Fibroblast of skin of left quadriceps (primary cell): ENCODE measurements around the gene TCERG1L.
"Not testable (repeated sequence)": the region's sequence is repeated elsewhere in the genome, so short reads cannot be mapped to it uniquely, and the experiment has no call there.

Experiments used
- DNase-seq, 2 experiments: peaks; one replicate each; pipeline ENCODE4 v3.0.0-alpha.2; 2013; ENCODE audit warnings: low read depth in 2 of 2

Gene TCERG1L

DNA sequence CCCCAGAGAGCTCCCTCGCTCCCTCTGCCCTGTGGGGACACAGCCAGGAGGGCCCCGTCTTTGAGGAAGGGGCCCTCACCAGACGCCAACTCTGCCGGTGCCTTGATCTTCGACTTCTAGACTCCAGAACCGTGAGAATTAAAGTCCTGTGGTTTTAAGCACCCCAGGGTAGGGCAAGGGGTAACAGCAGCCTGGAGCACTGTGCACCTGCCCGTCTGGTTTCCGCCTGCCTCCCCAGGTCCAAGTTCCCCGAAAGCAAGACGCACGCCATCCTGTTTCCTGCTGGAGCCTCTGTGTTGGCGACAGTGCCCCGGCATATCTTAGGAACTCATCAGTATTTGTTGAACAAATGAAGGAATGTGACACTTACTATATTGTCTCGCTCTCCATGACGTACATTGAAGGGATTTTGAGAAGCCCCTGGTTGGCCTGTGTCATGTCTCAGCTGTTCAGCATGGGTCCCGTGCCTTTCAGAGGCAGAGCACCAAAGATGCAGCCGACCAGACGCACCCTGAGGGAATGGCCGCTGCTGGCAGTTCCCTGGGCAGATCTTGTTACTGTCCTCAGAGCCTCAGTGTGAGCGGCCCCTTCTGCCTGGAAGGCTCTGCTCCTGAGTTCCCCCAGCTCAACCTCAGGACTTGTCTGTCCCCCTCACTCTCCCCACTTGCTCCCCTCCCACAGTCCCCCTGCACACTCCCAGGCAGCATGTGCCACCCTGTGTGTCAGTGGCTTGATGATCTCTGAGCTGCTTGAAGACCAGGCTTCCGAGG, 226.2 kb downstream of the TCERG1L start:
- DNase-seq: no peak

DNA sequence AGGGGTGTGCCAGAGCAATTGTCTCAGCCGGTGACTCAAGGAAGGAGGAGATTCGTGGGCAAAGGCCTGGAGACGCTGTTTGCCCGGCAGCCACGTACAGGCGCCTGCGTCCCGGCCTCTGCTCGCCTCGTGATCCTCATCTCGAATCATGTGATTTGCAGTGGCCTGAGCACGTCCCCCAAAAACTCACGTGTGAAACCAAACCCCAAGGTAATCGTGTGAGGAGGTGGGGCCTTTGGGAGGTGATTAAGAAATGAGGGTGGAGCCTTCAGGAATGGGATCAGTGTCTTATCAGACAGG, 226.8 kb downstream of the TCERG1L start:
- no peak for DNase-seq

DNA sequence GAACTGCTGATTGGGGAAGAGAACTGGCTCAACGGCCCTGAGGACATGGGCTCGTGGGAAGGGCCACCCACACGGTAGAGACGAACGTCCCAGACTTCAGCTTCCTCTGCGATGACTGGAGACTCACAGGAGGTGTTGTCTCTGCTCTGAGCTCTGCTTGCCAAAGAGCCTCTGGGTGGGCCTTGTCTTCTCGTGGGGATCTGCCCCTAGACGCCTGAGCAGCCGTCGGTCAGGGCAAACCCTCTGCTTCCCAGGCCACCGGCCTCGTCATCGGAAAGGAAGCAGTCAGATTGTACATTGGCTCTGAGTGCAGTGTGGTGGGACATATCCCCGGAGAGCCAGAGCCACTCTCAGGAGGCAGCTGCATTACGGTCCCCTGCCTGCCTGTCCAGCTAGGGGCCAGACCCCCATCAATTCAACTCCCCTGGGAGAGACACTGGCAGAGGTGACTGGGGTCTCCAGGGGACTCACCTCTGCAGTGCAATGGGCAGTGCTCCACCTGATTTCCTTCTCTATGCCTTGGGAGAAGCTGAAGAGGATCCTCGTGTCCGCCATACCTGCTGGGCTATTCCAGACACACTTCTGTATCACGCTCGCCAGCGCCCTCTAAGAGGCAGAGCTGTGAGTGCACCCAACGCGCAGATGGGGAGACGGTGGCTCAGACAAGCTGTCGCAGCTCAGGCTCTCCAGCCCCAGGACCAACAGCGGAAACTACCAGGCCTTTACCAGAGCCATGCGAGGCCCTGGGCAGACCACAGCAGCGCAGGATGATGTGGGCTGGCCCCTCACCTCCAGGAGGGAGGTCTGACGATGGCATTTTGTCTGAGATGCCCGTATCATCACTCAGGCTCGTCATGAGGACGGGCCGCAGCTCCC, 227.4 kb downstream of the TCERG1L start:
- DNase-seq: no peak

DNA sequence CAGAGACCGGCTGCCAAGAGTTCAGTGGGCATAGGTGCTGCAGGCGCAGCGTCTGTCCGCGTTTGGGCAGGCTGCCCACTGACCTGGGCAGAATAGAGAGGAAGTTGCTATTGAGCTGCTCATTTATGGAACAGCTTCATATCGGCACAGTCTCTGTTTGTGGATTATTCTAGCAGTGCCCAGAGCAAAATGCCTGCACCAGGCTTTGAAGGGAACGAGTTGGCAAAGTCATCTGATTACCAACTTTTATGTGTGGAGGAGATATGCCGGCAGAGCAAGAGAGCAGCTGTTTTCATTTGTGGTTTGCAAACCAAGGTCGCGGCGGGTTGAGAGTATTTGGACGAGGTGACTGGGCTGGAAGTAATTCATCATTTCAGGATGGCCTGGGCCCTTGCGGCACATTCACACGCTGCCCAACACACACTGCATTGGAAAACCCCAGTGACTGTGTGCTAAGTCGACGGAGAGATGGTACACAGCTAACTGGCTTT, 228.5 kb downstream of the TCERG1L start:
- DNase-seq: no peak

DNA sequence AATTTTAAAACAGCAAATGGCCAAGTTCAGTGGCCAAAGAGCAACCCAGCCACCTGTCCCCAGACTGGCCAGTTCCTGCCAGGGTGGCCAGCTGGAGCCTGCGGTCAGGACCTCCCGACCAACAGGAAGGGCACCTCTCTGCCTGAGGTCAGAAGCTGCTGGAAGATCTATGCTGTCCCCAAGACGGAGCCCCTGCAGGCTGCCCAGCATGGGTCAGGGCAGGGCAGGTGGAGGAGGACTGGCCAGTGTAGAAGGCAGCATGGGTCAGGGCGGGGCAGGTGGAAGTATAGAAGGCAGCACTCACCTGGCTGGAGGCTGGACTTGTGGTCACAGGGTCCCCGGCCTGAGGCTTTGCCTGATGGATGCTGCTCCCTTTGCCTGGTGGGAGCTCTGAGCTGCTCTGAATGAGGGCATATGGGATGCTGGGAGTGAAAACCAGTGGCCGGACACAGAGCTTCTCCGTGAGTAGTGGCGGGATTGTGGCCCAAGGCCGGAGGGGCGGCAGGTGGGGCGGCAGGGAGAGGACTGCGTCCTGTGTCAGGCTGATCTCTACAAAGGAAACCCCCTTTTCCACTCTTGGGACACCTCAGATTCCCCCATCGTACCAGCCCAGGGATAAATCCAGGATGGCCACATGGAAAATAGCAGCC, 229.2 kb downstream of the TCERG1L start:
- DNase-seq: no peak

DNA sequence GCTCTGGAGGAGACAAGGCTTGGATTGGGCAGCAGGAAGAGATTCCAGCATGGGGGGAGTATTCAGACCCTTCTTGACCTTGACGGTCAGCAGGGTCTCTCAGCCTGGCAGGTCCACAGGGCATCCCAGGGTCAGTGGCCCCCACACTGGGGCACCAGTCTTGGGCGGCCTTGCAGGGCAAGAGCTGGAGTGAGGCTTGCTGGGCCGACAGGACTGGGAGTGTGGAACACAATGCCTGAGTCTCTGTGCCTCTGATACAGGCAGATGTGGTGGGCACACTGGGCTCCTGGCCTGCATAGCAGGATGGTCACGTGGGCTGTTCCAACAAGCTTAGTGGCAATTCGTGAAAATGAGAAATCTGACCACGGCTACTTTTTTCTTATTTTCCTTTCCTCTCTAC, 229.7 kb downstream of the TCERG1L start:
- DNase-seq: no peak

DNA sequence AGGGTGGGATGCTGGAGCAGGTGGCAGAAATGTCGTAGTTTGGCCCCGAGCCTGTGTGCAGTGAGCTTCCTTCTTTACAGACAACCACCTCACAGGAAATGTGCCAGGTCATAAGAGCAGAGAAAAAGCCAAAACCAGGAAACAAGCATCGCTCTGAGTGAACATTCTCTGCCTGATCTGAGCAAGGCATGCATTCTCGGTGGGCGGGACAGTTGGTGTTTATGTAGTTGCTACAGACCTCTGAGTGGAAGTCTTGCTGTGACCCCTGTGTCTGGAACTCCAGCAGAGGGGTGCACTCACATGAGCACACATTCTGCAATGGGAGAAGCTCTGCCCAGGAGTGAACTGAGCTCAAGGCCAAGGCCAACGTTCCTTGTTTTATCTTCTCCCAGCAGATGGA, 230.1 kb downstream of the TCERG1L start:
- no peak for DNase-seq

DNA sequence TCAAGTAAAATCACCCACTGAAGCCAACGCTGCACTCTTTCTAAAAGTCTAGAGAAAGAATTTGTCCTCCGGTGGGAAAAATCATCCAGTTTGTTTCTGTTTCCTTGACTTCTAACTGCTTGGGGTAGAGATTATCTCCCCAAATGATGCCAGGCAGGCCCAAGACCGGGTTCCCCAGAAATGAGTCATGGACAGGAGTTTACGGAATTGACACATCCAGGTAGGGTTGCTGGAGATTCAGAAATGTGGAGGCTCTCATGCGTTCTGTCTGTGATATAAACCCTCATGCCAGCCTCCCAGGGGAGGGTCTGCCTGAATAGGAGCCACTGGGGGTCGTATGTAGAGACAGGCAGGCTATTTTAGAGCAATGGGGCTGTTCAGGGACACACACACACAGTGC, 230.9 kb downstream of the TCERG1L start:
- no peak for DNase-seq

DNA sequence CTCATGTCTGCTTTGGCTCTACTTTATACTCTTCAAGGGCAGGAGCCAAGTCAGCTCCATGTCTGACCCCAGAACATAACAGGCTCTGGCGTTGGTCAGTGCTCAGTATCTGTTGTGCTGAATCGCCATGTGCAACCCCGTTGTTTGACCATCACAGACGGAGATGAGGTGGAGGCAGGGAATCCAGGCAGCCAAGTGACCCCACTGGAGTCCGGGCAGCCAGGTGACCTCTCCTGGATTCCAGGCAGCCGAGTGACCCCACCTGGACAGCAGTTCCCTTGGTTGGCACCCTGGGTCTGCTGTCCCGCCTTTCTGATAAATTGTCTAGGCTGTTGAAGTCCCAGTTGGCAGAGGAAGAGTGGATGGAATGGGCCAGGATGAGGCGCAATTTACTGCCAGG, 232.2 kb downstream of the TCERG1L start:
- no peak for DNase-seq

DNA sequence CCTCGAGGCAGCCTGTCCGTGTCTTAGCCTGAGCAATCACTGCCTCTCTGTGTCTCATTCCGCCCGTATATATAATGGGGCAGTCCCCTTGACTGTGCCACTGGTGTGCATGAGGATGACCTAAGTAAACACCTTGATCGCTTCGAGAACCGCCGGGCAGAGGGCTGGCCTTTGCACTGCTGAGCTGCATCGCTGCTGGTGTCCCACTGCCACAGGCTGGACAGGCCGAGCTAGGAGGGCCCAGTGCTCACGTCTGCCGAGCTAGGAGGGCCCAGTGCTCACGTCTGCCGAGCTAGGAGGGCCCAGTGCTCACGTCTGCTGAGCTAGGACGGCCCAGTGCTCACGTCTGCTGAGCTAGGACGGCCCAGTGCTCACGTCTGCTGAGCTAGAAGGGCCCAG, 232.6 kb downstream of the TCERG1L start:
- not testable (repeated sequence) for DNase-seq

DNA sequence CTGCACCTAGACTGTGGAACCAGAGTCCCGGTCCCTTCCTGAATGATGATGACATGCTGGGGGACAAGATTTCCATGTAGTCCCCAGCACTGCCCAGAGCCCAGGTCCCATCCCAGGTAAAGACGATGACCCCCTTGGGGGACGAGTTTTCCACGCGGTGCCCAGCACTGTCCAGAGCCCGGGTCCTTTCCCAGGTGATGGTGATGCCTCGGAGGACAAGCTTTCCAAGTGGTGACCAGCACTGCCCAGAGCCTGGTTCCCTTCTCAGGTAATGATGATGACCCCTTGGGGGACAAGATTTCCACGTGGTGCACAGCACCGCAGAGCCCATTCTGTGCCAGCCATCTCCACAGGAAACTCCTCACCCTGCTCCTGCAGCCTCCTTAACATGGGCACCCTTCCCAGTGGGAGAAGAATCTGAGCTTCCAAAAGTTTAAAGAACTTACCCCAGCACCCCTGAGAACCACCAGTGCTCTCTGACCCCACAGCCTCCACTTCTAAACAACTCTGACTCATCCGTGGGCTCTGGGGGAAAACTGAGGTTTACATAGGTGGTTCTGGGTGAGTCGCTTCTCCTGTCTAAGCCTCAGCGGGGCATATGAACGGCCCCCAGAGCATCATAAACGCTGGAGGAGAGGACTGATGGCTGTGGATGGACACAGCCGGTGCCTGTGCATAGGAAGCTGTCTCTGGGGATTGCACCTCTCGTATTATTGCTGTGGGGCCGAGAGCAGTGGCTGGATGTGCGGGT, 233.2 kb downstream of the TCERG1L start:
- DNase-seq: no peak

DNA sequence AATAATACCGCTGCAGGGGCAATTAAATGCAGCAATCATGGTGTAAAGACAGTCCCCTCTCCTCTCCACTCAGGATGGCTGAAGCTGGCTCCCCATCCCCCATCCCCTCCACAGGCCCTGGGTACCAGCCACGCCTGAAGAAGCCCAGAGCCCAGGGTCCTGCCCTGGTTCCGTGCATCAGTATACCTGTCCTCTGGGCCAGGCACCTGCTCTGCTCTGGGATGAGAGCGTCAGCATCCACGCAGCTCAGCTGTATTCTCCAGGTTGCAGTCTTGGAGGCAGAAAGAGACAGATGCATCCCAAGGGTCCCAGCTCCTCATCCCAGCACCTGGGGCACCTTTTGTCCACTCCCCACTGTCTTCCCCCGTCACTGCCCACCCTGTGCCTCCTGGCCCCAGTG, 233.8 kb downstream of the TCERG1L start:
- DNase-seq: no peak

DNA sequence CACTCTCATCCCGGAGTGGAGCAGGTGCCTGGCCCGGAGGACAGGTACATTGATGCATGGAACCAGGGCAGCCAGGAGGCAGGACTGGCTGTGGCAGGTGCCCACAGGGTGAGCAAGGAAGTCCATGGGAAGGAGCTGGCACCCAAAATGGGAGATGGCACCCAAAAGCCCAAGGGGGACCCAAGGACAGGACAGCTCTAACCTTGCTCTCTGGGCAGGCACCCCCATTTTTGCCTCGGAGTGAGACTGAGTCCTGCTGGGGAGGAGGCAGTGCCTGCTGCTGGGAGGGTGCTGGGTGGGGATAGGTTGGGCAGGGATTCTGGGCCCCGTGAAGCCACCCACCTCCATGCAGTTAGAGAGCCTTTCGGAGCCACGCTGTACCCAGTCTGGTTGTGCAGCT, 234.5 kb downstream of the TCERG1L start:
- DNase-seq: no peak

DNA sequence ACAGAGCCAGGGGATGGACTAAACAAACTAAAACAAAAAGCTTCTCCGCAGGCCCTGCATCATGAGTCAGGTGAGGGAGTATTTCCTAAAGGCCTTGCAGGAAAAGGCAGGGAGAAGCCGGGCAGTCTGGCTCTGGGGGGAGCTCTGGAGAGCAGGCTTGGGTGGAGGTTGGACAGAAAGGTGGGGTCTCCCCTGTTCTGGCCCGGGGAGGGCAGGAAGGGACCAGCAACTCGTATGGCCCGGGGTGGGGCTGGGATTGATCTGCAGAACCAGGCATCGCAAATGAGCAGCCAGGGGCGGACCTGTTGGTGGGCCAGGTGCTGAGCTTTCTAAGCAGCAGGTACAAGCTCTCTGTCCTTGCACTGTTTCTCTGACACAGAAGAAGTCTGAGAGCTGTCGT, 235.2 kb downstream of the TCERG1L start:
- DNase-seq: no peak

DNA sequence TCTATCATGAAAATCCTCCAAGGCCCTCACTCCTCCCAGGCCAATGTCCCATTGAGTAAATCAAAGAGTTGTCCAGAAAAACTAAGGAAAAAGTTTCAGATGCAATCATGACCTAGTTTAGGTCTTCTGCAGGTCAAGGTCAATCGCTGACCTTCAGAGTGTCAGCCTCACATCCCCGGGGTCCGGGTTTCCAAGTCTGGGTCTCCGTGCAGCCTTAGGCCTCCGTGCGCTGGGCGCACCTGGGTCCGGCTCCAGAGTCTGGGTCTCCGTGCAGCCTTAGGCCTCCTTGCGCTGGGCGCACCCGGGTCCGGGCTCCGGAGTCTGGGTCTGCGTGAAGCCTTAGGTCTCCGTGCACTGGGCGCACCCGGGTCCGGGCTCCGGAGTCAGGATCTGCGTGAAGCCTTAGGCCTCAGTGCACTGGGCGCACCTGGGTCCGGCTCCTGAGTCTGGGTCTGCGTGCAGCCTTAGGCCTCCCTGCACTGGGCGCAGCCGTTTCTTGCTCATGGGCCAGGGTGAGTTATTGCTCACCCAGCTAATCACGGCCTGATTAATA, 236.2 kb downstream of the TCERG1L start:
- no peak for DNase-seq

DNA sequence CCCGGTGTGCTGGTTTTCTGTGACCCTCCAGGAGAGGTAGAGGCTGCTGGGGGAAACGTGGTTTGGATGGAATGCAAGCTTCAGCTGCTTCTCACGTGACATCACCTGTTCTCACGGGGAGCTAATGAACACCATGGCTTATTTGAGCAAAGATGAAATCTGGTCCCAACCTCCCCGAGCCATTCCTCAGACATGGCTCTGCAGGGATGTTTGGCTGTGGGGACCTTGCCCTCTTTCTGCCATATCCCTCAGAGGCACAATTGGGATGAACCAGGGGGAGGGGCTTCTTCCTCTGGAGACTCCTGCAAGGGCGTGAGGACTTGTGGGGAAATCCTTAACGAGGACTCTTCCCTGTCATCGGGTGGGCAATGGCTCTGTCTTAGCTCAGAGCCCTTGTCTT, 236.8 kb downstream of the TCERG1L start:
- no peak for DNase-seq

DNA sequence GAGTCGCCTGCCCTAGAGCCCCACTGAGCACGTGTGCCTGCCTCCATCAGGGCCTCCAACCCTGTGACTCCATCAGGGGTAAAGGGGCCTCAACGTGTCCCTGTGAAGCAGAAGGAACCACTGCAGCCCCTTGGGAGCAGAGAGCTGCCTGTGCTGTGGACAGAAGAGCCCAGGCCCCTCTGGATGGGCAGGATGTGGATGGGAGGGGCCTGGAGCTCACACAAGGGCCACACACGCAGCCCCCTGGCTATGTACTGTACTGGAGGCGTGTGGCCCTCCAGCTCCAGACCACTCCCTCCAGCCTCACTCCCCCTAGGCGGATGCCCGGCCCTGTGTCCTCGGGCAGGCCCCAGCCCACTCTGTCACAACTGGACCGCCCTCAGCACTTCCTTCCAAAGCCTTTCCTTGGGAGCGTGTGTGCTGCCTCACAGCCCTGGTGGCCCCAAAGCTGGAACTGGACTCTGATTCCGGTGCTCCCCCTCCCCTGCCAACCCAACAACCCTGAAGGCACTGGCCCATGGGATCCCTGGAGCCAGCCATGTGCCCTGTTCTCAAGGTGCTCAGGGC, 238.0 kb downstream of the TCERG1L start:
- DNase-seq: no peak

DNA sequence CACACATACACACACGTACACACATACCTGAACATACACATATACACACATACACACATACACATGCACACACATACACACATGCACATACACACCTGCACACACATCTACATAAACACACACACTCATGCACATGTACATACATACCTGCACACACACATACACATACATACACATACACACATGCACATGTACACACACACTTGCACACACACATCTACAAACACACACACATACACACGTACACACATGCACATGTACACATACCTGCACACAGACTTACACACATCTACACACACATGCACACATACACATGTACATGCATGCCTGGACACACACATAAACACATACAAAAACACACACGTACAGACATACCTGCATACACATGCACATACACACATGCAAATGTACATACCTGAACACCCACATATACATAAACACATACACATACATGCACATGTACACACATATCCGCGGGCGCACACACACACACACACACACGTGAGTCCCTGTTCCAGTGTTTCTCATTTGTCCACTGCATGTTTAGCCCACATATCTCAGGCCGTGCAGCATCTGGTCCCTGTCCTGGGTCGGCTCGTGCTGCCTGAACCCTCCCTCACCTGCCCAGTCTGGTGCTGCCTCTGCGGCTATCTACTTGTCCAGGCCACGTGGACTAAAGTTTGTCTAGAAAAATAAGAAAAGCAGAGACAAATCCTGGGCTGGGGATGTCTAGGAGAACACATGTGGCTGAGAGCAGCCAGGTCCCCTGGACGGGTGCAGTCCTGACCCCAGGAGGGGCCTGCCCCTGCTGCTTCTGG, 238.7 kb downstream of the TCERG1L start:
- no peak for DNase-seq

DNA sequence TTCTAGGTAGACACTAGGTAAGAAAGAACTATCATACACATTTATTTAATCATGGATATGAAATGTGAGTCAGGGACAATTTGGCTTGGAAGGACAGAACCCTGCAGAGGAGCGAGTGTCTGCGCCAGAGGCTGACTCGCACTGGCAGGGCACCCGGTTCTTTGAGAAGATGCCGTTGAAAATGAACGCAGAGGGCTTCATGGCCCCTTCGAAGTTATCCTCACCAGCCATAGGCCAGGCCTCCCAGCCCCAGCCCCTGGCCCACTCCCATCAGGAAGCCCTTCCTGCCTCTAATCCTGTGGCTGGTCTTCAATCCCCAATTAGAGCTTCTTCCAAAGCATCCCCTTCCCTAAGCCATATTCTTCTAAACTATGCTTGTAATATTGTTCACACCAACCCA, 239.8 kb downstream of the TCERG1L start:
- DNase-seq: no peak

DNA sequence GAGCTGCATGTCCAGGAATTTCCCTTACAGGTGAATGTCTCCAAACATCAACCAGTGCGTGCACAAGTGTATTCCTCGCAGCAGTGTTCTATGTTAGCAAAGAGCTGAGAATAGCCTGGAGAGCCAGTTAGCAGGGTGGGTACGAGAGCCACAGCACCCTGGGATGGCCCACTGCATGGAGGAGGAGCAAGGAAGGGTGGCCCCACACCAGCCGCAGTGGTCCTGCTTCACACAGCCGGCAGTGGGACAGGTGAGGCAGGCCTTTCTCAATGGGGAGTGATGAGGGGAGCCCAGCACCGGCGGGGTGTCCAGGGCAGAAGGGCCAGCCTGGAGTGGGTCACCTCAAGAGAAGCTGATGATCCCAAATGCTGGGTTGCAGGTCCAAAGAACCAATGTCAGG, 240.7 kb downstream of the TCERG1L start:
- DNase-seq: no peak
